Effector CD8-positive, alpha-beta T cell (primary cell): ENCODE measurements around the gene ACAA1.

ENCODE experiments used
- DNase-seq: peaks from one replicate; lab custom pipeline; 2025; lab: John Stamatoyannopoulos, UW

ACAA1 gene

GRCh38 chr3:38154033-38154494 lies 17.1 kb upstream of the ACAA1 start:
- no peak for DNase-seq

- no peak for DNase-seq
These were observed 16.3 kb upstream of the ACAA1 start for GRCh38 chr3:38153221-38153620.

GRCh38 chr3:38152609-38153008 lies 15.7 kb upstream of the ACAA1 start:
- DNase-seq: no peak

DNA sequence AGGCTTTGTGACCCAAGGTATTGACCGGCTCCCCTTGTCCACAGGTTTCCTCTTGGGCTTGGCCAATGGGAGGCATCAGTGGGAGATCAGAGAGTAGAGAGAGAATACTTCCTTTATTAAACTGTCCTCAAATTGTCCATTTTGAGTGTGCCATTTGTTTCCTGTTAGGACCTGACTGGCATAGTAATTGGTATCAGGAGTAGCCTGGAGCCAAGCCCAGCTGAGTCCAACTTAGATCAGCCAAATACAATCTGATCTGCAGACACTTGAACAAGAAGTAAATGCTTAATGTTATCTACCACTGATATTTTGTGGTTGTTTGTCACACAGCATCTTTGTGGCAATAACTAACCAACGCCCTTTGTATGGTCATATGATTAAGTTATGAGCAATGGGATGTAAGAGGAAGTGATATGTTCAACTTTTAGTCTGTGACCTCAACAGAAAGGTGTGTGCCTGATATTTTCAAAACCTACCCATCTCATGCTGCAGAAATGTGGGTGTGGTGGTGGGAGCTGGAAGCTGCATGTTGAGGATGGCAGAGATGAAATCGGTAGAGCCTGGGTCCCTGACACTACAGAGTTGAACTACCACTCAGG lies 14.8 kb upstream of the ACAA1 start:
- no peak for DNase-seq

DNA sequence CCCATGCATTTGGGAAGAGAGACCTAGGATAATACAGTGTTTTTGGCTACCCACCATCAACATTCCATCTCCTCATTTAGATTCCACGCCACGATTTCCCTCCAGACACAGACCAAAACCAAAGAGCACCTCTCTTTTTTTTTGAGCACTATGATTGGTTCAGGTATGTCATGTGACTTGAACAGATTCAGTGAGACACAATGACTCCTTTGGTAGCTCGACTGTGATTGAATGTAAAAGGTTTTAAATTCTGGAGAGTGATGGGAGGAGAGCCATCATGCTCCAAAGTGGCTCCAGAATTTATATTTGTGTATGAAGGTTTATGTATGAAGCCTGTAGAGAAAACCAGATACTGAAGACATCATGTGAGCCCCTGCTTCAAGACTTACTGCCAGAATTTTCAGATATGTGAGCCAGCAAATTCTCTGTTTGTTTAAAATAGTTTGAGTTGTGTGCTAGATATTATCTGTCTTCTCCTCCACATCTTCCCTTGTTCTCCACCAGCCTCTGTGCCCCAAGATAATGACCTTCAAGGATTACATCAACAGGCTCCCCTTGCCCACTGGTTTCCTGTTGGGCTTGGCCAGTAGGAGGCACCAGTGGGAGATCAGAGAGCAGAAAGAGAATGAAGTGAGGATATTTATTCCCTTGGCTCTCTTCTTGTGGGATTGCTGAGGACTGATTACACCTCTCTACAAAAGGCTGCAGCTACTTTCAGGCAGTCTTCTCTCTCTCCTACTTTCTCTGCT lies 14.0 kb upstream of the ACAA1 start:
- DNase-seq: no peak

- DNase-seq: no peak
These were observed 12.8 kb upstream of the ACAA1 start for GRCh38 chr3:38149708-38150107.

DNA sequence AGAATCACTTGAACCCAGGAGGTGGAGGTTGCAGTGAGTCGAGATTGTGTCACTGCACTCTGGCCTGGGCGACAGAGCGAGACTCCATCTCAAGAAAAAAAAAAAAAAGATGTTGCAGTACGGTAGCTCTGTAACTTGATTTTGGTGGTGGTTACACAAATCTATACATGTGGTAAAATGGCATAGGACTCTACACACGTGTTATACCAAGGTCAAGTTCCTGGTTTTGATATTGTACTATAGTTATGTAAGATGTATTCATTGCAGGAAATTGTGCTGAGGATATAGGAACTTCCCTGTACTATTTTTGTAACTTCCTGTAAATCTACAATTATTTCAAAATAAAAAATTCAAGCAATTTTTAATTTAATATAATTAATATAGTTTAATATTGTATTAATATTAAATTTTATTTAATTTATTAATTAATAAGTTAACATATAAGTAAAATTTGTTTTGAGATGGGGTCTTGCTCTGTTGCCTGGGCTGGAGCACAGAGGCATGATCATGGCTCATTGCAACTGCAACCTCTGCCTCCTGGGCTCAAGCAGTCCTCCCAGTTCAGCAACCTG lies 11.5 kb upstream of the ACAA1 start:
- no peak for DNase-seq

DNA sequence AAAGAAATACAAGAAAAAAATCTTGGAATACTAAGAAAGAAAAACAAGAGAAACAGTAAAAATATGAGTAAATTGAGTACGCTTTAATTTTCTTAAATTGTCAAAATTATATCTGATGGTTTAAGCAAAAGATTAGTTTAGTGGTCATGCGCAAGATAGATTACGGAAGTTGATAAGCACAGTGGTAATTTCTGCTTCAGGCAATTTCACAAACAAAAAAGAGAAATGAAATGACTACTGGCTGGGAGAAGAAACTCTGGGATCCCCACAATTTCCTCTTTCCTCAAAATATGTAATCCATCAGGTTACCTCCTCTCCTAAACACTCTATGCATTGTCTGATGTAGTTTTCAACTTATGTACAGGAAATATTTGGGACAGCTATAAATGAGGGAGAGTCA lies 10.5 kb upstream of the ACAA1 start:
- DNase-seq: no peak

- DNase-seq: no peak
These were observed 9.6 kb upstream of the ACAA1 start for GRCh38 chr3:38146504-38146903.

DNA sequence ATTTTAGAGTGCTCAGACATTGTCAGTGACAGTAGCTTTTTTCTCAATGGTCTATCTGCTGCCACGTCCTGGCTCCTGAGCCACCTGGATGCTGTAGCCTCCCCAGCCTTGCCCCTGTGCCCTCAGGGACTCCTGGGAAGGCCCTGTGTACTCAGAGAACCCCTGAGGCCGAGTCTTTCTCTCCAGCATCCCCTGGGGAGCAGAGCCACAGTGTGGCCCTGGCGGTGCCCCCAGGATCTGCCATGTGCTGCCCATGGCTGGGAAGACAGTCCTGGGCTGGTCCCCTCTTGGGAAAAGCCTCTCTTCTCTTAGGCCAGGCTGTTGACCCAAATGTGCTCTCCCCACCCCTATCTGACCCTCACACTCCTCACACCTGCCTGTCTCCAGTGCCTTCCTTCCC lies 6.6 kb upstream of the ACAA1 start:
- no peak for DNase-seq

DNA sequence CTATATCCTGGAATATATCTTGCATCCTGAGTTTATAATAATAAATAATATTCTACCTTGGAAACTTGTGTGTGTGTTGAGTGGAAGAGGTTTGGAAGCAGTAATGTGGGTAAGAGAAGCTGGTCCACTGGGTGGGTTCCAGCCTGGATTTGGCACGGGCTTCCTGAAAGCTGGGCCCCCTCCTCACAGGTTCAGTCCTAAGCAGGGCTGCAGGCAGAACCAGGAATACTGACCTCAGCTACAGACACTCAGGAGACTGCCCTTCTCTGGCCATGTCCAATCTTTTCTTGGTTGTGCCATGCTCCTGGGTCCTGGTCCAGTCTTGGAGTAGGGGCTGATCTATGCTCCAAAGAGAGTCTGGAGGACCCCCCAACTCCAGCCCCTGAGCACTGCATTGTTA lies 6.0 kb upstream of the ACAA1 start:
- no peak for DNase-seq

- DNase-seq: no peak
These were observed 5.0 kb upstream of the ACAA1 start for GRCh38 chr3:38141952-38142273.

- no peak for DNase-seq
These were observed 4.4 kb upstream of the ACAA1 start for GRCh38 chr3:38141173-38141951.

GRCh38 chr3:38140326-38141172 lies 3.6 kb upstream of the ACAA1 start:
- no peak for DNase-seq

GRCh38 chr3:38139652-38140051 lies 2.7 kb upstream of the ACAA1 start:
- no peak for DNase-seq

- no peak for DNase-seq
These were observed 2.3 kb upstream of the ACAA1 start for GRCh38 chr3:38139191-38139590.

DNA sequence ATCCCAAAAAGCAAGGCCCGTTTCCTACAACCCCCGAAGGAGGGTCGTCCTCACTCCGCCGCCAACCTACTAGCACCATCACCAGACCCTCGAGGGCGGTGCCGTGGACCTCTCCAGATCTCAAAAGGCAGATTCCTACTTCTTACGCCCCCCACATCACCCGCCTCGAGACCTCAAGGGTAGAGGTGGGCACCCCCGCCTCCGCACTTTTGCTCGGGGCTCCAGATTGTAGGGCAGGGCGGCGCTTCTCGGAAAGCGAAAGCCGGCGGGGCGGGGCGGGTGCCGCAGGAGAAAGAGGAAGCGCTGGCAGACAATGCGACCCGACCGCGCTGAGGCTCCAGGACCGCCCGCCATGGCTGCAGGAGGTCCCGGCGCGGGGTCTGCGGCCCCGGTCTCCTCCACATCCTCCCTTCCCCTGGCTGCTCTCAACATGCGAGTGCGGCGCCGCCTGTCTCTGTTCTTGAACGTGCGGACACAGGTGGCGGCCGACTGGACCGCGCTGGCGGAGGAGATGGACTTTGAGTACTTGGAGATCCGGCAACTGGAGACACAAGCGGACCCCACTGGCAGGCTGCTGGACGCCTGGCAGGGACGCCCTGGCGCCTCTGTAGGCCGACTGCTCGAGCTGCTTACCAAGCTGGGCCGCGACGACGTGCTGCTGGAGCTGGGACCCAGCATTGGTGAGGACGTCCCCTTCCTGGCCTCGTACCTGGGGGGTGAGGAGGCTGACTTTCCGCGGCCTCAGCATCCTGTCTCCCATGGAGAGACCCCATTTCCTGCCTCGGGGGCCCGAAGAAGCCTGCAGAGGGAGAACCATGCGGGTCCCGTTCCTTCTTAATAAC lies 1.6 kb upstream of the ACAA1 start, which contains the start of gene MYD88:
Gene MYD88 (plus strand): TSS at position 313 of the 842 bp plus-strand sequence. CDS start 40 bp downstream, at position 353.
- DNase-seq: peak; percentile 72

GRCh38 chr3:38137615-38138348 lies 855 bp upstream of the ACAA1 start:
- DNase-seq: no peak

DNA sequence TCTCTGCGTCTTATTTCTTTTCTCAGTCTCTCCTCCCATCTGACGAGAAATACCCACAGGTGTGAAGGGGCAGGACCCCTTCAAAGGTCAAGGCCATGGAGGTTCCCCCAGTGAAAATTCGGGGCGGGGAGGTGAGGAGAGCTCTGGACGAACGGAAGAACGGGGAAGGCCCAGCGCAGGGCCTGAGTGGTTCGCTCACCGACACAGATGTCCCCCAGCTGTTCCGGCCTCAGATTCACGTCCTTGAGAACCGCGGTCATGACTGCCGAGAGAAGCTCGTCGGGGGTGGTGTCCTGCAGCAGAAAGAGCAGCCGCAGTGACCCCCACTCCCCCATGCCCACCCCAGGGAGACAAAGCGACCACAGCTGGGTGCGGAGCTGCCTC lies 542 bp downstream of the ACAA1 start:
- no peak for DNase-seq
